ENCODE measurements around the gene ZDHHC22.

The ZDHHC22 gene

DNA sequence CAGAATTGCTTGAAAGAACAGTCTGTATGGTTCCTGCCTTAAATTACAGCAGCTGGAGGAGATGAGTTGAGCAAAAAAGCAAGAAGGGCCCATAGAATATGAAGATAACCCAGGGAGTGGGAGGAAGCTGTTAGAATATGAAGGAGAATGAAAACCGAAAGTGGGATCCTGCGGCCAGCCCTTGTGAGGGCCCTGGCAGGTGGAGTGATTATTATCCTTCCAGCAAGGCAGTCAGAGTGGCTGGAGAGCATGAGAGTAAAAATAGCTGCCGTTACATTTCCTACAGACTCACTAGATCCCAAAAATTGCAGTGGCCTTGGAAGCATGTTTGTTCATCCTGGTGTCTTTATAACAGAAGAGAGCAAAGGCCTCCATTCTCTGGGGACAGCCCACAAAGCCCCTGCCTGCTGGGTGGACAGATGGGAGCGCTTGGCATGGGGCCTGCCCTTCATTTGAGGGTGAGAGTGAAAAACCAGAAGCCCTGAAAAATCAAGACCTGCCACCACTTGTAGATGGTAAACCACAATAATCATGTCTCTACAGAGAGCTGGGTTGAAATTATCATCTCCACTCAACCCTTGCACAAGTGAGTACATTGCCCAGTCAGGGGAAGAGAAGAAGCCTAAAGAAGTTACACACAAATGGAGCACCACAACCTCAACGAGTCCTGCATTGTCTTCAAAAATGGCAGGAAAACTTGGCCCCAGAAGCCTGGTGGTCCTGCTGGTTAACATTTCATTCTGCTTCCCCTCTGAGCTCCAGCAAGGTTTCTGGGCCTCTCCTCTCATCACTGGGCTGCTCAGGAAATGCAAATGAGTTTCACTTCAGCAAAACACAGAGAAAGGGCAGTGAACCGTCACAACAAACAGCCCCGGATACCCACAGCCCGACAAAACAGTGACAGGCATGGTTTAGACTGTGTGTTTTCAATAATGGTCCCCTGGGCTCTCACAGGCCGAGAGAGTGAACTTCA is 20.5 kb downstream of the ZDHHC22 start (continued):
- TF ChIP-seq, protein P1, sequence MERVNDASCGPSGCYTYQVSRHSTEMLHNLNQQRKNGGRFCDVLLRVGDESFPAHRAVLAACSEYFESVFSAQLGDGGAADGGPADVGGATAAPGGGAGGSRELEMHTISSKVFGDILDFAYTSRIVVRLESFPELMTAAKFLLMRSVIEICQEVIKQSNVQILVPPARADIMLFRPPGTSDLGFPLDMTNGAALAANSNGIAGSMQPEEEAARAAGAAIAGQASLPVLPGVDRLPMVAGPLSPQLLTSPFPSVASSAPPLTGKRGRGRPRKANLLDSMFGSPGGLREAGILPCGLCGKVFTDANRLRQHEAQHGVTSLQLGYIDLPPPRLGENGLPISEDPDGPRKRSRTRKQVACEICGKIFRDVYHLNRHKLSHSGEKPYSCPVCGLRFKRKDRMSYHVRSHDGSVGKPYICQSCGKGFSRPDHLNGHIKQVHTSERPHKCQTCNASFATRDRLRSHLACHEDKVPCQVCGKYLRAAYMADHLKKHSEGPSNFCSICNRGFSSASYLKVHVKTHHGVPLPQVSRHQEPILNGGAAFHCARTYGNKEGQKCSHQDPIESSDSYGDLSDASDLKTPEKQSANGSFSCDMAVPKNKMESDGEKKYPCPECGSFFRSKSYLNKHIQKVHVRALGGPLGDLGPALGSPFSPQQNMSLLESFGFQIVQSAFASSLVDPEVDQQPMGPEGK (CRISPR knock-in tag; IDR thresholded peaks at IDR 0.05; ENCODE audit: borderline replicate concordance) = no peak
- TF ChIP-seq ESRRG (CRISPR knock-in tag; IDR thresholded peaks at IDR 0.05) (no peak), RARB (CRISPR knock-in tag; IDR thresholded peaks at IDR 0.05) (no peak), CSDC2 (CRISPR knock-in tag; IDR thresholded peaks at IDR 0.05) (no peak)

DNA sequence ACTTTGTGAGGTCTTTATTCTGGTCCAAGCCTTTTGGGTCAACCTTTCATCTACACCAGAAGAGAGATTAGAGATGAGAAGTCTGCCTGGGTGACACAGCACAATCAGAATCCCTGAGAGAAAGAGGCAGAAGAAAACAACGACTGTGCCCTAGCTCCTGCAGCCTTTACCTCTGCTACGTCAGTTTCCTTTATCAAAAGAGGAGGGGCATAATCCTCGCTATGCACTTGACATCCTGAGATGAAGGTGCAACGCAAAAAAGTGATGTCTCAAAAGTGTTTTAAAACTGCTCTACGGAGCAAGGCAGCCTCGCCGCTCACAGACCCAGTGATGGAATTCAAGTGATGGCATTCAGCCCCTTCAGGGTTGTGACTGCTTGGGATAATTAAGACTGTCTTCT is 21.7 kb downstream of the ZDHHC22 start:
- TF ChIP-seq, protein P2, sequence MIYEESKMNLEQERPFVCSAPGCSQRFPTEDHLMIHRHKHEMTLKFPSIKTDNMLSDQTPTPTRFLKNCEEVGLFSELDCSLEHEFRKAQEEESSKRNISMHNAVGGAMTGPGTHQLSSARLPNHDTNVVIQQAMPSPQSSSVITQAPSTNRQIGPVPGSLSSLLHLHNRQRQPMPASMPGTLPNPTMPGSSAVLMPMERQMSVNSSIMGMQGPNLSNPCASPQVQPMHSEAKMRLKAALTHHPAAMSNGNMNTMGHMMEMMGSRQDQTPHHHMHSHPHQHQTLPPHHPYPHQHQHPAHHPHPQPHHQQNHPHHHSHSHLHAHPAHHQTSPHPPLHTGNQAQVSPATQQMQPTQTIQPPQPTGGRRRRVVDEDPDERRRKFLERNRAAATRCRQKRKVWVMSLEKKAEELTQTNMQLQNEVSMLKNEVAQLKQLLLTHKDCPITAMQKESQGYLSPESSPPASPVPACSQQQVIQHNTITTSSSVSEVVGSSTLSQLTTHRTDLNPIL (CRISPR knock-in tag; IDR thresholded peaks at IDR 0.05; ENCODE audit: low read depth) = no peak
- TF ChIP-seq BACH2 (CRISPR knock-in tag; IDR thresholded peaks at IDR 0.05; ENCODE audit: borderline replicate concordance) (no peak), ISL1 (CRISPR knock-in tag; IDR thresholded peaks at IDR 0.05) (no peak), OSR1 (CRISPR knock-in tag; IDR thresholded peaks at IDR 0.05) (no peak), SNAI2 (CRISPR knock-in tag; IDR thresholded peaks at IDR 0.05) (no peak)
- TF ChIP-seq, protein P1 (CRISPR knock-in tag; IDR thresholded peaks at IDR 0.05; ENCODE audit: borderline replicate concordance) = no peak
- no peak for ATAC-seq

DNA sequence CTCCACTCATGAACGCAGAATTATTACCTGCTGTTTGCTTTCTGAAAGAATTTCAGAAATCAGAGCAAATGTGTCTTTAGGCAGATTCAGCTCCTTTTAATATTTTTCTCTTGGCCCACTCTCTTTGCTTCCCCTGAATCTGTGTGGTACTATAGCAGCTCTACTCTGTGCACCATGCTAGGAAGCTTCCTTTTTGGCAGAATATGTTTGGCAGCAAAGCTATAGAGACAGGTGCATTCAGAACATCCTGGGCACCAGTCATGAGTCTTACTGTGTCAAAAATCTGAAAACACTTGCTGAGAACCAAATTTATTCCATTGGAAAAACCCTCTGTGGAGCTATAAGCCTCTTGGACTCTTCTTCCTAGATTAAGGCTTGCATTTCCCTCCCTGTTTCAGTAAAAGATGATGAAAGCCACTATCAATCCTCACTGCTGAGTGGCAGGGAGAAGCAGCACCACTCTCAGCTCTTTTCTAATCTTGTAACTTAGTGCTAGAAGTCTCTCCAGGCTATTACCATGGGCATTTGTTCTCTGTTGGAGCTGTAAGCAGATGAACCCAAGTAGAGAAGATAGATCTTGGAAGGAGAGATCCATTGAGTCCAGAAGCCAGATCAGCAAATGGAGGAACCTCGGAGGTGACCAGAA is 25.3 kb downstream of the ZDHHC22 start:
- no peak for TF ChIP-seq ZNF565 (CRISPR knock-in tag; conservative IDR thresholded peaks at IDR 0.05; ENCODE audit: low read depth)
- no peak for TF ChIP-seq ZNF70 (CRISPR knock-in tag; IDR thresholded peaks at IDR 0.05)
- TF ChIP-seq ZFP3 (CRISPR knock-in tag; IDR thresholded peaks at IDR 0.05) = no peak
- TF ChIP-seq, protein P2 (CRISPR knock-in tag; IDR thresholded peaks at IDR 0.05; ENCODE audit: low read depth) = no peak
- TF ChIP-seq, protein P3, sequence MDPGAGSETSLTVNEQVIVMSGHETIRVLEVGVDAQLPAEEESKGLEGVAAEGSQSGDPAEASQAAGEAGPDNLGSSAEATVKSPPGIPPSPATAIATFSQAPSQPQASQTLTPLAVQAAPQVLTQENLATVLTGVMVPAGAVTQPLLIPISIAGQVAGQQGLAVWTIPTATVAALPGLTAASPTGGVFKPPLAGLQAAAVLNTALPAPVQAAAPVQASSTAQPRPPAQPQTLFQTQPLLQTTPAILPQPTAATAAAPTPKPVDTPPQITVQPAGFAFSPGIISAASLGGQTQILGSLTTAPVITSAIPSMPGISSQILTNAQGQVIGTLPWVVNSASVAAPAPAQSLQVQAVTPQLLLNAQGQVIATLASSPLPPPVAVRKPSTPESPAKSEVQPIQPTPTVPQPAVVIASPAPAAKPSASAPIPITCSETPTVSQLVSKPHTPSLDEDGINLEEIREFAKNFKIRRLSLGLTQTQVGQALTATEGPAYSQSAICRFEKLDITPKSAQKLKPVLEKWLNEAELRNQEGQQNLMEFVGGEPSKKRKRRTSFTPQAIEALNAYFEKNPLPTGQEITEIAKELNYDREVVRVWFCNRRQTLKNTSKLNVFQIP (CRISPR knock-in tag; IDR thresholded peaks at IDR 0.05; ENCODE audit: borderline replicate concordance, low read depth) = no peak
- TF ChIP-seq GLIS3 (CRISPR knock-in tag; IDR thresholded peaks at IDR 0.05) = no peak
- TF ChIP-seq CSDC2 (CRISPR knock-in tag; IDR thresholded peaks at IDR 0.05) = no peak
- no peak for TF ChIP-seq ZFP30 (CRISPR knock-in tag; IDR thresholded peaks at IDR 0.05)
- TF ChIP-seq, protein P4, sequence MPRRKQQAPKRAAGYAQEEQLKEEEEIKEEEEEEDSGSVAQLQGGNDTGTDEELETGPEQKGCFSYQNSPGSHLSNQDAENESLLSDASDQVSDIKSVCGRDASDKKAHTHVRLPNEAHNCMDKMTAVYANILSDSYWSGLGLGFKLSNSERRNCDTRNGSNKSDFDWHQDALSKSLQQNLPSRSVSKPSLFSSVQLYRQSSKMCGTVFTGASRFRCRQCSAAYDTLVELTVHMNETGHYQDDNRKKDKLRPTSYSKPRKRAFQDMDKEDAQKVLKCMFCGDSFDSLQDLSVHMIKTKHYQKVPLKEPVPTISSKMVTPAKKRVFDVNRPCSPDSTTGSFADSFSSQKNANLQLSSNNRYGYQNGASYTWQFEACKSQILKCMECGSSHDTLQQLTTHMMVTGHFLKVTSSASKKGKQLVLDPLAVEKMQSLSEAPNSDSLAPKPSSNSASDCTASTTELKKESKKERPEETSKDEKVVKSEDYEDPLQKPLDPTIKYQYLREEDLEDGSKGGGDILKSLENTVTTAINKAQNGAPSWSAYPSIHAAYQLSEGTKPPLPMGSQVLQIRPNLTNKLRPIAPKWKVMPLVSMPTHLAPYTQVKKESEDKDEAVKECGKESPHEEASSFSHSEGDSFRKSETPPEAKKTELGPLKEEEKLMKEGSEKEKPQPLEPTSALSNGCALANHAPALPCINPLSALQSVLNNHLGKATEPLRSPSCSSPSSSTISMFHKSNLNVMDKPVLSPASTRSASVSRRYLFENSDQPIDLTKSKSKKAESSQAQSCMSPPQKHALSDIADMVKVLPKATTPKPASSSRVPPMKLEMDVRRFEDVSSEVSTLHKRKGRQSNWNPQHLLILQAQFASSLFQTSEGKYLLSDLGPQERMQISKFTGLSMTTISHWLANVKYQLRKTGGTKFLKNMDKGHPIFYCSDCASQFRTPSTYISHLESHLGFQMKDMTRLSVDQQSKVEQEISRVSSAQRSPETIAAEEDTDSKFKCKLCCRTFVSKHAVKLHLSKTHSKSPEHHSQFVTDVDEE (CRISPR knock-in tag; IDR thresholded peaks at IDR 0.05) = no peak
- TF ChIP-seq SNAI2 (CRISPR knock-in tag; IDR thresholded peaks at IDR 0.05) = no peak
- TF ChIP-seq ISL1 (CRISPR knock-in tag; IDR thresholded peaks at IDR 0.05) = no peak
- TF ChIP-seq, protein P5, sequence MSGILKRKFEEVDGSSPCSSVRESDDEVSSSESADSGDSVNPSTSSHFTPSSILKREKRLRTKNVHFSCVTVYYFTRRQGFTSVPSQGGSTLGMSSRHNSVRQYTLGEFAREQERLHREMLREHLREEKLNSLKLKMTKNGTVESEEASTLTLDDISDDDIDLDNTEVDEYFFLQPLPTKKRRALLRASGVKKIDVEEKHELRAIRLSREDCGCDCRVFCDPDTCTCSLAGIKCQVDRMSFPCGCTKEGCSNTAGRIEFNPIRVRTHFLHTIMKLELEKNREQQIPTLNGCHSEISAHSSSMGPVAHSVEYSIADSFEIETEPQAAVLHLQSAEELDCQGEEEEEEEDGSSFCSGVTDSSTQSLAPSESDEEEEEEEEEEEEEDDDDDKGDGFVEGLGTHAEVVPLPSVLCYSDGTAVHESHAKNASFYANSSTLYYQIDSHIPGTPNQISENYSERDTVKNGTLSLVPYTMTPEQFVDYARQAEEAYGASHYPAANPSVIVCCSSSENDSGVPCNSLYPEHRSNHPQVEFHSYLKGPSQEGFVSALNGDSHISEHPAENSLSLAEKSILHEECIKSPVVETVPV (CRISPR knock-in tag; IDR thresholded peaks at IDR 0.05) = no peak
- no peak for TF ChIP-seq ARNTL (CRISPR knock-in tag; IDR thresholded peaks at IDR 0.05; ENCODE audit: borderline replicate concordance, low read depth)
- TF ChIP-seq RARB (CRISPR knock-in tag; IDR thresholded peaks at IDR 0.05) = no peak
- TF ChIP-seq BACH2 (CRISPR knock-in tag; IDR thresholded peaks at IDR 0.05; ENCODE audit: borderline replicate concordance) = no peak
- no peak for TF ChIP-seq TOX (CRISPR knock-in tag; IDR thresholded peaks at IDR 0.05; ENCODE audit: borderline replicate concordance)
- TF ChIP-seq TCF4 (CRISPR knock-in tag; IDR thresholded peaks at IDR 0.05; ENCODE audit: borderline replicate concordance) = no peak
- no peak for TF ChIP-seq OSR1 (CRISPR knock-in tag; IDR thresholded peaks at IDR 0.05)
- TF ChIP-seq ZC3H10 (CRISPR knock-in tag; IDR thresholded peaks at IDR 0.05) = no peak
- TF ChIP-seq ESRRG (CRISPR knock-in tag; IDR thresholded peaks at IDR 0.05) = no peak
- ATAC-seq = no peak
